Activated T-cell treated with anti-CD3 and anti-CD28 coated beads for 24 hours (primary cell): ENCODE results near the gene TPM1.
"Not testable (repeated sequence)": the region's sequence is repeated elsewhere in the genome, so short reads cannot be mapped to it uniquely, and the experiment has no call there.

Source experiments
- DNase-seq: peaks from one replicate; pipeline ENCODE4 v3.0.0-alpha.2; 2020; ENCODE audit warnings: low read depth

TPM1 gene

DNA sequence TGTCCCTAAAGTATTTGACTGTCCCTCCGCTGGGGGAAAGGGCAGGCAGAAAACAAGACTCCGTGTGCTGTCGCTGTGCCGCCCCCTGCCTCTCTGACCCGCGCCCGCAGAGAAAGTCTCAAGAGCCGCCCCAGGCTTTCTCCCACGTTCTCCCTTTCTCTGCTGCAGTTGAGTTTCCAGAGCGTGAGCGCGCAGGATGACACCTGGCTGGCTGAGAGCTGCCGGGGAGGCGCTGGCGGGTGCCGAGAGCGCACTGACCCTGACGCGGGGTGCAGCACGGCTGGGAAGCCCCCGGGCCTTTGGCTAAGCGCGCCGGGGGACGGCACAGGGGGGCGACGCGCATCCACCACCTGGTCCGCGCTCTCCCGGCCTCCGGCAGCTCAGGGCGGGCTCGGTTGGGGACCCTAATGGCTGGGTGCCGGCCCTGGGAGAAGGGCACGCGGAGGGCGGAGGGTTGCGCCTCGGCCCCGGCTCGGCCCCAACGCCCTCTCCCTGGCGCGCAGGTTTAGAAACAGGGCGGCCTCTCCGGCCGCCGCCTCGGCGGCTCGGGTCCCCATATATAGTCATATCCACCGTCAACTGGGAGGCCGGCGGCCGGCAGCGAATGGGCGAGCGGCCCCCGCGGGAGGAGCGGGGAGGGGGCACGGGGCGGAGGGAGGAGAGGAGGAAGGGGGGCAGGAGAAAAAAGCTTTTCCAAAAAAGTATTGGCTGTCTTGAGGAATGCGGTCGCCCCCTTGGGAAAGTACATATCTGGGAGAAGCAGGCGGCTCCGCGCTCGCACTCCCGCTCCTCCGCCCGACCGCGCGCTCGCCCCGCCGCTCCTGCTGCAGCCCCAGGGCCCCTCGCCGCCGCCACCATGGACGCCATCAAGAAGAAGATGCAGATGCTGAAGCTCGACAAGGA, at the start of gene TPM1:
Gene TPM1, plus strand, starts transcription at position 774 of the 903 bp plus-strand sequence. Its CDS starts 83 bp downstream, at position 857.
- DNase-seq: no peak

- no peak for DNase-seq
Observed at GRCh38 chr15:62993066-62993465, 49.5 kb upstream of the TPM1 start.

DNA sequence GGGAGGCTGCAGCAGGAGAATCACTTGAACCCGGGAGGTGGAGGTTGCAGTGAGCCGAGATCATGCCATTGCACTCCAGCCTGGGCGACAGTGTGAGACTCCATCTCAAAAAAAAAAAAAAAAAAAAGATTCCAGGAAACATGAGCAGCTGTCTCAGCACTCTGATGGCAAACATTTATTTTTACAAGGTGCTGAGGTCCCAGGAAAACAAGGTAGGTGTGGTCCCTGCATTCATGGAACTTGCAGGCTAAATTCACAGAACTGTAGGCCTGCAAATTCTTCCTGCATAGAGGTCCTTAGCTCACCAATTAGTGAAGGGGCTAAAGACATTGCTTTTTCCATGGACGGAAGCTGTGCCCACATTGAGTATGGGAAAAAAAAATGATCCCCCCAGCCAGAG, 48.9 kb upstream of the TPM1 start:
- DNase-seq: not testable (repeated sequence)

DNA sequence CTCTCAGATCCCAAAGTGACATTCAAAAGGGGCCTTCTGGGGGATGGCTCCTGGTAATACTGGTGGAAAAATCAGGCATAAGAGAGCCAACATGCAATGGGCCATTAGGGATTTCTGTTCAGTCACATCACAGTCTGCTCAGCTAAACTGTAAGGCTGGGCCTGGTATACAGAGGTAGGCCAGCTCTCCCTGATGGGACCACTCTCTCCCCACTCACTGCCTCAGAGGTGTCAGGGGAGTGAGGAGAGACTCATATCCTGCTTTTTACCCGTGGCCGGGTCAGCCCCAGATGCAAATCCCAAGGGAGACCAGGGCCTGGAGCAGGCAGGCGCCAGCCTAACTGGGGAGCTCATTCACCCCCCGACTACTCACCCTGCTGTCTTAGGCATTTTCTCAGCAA, 48.1 kb upstream of the TPM1 start:
- no peak for DNase-seq

DNA sequence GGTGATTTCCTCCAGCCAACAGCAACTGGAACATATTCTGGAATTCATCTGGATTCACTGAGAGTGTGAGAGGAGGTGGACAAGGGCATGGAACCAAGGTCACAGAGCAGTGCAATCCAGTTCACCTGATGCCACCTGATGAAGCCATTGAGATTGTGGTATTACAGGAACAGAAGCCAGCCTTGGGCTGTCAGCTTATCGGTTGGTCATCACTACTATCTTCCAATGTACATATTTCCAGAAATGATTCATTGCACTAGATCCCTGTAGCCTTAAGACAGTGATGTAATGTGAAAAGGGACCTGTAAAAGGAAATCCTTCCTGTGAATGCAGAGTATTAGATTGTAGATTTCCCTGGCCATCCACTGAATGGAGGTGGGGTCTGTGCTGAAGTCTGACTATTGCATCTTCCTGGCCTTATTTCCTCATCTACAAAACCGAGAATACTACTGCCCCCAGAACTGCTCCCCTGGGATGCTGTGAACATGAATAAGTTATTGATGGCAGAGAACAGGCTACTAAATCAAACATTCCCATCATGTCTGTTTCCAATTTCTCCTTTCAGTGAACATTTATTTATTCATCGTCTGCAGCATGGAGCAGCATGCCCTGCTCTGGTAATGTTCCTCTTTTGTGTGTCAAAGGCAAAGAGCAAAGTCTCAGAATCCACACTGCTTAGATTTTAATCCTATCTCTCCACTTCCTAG, 47.4 kb upstream of the TPM1 start:
- DNase-seq: no peak

DNA sequence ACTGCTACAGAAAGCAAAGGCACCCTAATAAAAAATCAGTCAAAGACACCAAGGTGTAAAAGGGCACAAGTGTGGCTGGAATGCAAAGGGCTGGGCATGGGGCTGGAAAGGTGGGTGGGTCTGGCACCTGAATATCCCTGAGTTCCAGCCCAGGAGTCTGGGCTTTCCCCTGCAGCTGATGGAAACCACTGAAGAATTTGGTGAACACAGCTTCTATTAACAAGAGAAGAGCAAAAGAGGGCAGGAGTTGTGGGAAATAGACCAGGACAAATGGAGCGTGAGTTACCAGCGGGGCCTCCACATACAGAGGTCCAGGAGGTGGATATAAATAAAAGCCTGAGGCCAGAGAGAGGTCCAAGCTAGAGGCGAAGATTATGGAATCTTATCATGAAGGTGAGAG, 45.1 kb upstream of the TPM1 start:
- DNase-seq: no peak

- no peak for DNase-seq
Observed at GRCh38 chr15:62998262-62998890, 44.2 kb upstream of the TPM1 start.

GRCh38 chr15:62999178-62999577, 43.4 kb upstream of the TPM1 start:
- no peak for DNase-seq

DNA sequence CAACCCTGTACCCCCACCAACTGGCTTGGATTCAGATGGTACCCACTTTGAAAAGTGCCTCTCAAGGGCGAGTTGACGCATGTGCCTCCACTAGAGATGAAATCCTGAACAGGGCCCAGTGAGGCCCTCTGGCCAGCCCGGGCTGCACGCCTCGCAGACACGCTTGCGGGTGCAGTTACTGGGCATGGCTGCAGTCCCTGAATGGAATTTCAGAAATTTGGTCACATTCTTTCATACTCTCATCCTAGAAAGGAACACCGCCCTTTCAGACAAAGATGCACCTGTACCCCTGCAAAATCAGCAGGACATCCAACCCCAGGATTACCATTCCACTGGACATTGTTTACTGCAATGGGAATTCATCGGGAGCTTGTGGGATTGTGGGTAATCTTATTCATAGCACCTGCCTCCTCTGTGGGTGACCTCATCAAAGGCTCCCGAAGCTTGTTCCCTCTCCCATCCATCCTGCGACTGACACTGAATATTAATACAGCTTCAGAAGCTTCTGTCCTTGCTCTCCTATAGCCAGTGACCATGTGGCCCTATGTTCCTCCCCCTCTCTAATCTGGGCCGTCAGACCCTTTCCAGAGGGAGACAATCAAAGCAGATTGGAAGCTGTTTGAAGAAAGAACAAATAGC, 42.5 kb upstream of the TPM1 start:
- no peak for DNase-seq

- DNase-seq: no peak
Observed at GRCh38 chr15:63000706-63001105, 41.8 kb upstream of the TPM1 start.

DNA sequence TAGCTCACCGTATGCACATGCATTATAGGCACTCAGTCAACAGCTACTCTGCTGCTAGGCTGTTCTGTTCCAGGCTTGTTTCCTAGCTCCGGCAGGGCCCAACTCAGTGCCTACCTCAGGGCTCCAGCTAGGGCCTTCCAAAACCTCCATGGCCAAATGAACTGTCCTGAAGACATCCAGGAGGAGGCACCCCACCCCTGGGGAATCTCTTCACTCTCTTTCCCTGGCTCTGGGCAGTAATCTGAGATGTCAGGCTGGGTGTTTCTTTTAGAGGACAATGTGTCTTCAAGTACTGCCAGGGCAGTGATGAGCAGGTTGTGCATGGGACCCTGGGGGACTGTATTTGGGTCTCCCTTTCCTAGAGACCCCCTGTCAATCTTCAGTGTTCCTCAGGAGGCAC, 38.3 kb upstream of the TPM1 start:
- DNase-seq: no peak

DNA sequence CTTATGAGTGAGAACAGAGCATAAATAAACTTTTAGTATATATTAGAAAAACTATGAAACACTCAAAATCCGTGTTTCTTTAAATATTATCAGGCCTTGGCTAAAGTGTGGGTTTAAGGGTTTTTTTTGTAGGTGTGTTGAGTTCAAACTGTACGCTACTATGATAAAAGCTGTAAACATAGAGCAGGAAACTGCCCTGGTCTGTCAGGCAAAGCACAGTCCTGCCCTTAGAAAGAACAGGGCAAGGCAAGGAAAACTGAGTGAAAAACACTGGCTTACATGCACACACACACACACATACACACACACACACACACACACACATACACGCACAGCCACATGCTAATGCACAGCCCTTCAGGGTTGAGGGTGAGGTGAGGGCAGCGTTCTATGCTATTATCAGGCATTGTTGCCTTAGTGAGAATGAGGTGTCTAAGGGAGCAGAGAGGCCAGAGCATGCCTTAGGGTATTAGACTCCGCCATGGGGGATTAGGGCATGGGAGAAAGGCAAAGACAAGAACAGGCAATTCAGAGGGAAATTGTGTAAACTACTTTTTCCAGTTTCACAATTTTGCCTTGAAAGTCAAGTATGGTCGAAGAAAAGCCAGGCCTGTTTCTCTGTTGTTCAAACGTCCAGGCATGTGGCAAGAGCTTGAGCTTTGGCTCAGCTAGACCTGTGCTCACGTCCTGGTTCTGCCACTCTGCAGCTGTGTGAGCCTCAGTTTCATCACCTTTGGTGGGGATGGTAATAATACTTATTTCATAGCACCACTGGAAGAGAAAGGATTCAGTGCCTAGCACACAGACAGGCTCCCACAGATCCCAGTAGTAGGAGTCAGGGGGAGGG, 36.3 kb upstream of the TPM1 start:
- DNase-seq: no peak

- DNase-seq: no peak
Observed at GRCh38 chr15:63008333-63009049, 34.1 kb upstream of the TPM1 start.

DNA sequence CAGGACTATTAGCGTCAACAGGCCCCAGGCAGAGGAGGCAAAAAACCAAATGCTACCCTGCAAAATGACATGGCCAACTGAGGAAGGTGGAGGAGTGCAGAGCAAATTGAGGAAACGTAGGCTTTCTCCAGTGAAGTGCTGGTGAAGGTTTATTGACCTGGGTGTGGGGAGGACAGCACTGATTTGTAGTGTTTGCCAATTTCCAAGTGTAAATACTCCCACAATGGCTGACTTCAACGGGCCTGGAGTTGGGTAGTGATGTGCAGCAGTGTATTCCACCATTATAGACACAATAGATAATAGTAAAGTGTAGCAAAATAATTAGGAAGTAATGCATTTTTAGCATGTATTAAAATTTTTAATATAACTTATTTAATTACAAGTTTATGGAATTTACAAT, 32.2 kb upstream of the TPM1 start:
- DNase-seq: no peak

GRCh38 chr15:63010920-63011693, 31.4 kb upstream of the TPM1 start:
- DNase-seq: no peak

GRCh38 chr15:63012444-63012843, 30.1 kb upstream of the TPM1 start:
- no peak for DNase-seq

DNA sequence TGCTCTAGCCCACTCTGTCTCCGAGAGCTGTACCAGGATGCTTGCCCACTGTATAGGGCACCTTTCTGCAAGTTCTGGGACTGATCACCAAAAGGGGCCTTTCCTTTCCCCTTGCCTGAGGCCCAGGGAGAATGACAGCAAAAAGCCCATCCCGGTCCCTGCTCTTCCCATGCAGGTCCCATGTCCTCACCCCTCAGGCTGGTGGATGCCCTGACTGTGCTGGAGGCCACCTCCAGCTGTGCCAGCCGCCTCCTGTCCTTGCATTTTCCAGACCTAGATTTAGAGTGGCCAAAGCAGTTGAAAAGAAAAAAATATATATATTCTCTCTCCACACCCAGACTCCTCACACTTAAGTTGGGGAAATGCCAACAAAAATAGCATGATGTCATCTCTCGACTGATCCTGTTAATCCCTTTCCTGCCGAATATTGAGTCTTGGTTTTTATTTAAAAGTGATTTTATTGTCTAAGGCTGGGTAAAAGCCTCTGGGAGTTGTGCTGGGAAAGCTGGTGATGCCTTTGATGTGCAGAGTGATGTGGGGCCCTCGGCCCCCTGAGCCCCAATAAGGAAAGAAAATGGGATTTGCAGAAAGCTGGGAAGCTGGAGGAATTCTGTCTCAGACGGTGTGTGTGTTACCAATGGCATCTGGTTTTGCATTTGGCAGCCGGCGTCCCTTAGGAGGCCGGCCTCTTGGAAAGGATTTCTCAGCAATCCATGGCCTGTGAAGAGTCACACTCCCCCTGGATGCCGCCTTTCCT, 29.3 kb upstream of the TPM1 start:
- DNase-seq: no peak

DNA sequence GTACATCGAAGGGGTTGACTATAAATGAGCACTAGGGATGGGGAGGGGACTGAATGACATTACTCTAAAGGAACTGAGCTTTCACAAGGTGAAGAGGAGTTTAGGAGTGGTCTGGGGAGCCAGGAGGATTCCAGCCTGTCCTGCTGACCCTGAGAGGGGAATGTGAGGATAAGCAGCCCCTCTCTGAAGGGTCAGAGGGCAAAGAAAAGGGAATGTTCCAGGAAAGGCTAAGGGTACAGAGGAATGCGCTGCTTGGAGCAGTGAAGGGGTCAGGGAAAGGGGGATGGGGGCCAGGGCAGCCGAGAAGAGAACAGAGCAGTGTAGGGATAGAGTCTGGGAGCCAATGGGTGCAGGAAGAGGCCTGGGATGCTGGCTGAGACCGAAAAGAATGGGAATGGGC, 28.0 kb upstream of the TPM1 start:
- DNase-seq: no peak

DNA sequence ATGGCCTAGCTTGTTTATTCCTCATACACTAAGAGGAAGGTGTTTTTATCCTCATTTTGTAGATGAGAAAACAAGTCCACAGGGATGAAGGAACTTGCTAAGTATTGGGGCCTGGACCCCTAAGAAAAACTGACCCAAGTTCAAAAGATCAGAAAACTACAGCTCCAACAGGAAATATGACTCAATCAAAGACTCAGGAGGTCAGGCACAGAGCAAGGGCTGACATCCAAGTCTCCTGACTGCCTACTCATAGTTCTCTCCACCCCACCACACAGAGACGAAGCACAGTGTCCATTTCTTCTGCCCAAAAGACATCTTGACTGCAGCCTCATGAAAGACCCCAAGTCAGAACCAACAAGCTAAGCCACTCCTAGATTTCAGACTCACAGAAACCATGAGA, 26.9 kb upstream of the TPM1 start:
- no peak for DNase-seq
